ENCODE results near the gene FBLN2.

The FBLN2 gene

GRCh38 chr3:13577181-13578121 lies 28.5 kb downstream of the FBLN2 start:
- DNase-seq (ENCODE audit: low read depth in 1 of 2, low spot score in 1 of 2): no peak
- TF ChIP-seq POLR2AphosphoS5 (IDR thresholded peaks at IDR 0.05; ENCODE audit: low read depth) (no peak), CTCF (IDR thresholded peaks at IDR 0.05; ENCODE audit: insufficient read depth, low read length) (no peak), GABPA (IDR thresholded peaks at IDR 0.05; ENCODE audit: low read depth) (no peak), SPI1 (IDR thresholded peaks at IDR 0.05; ENCODE audit: borderline replicate concordance, low read depth) (no peak), REST (IDR thresholded peaks at IDR 0.05; ENCODE audit: insufficient replicate concordance, low read depth) (no peak)
- Histone ChIP-seq H3K27ac (replicated peaks) (no peak overlapping the region), H3K27me3 (ENCODE audit: insufficient read depth, poor library complexity, severe bottlenecking) (peaks cover 4% of the 10 kb centered on the region), H3K4me3 (replicated peaks; ENCODE audit: insufficient read depth, low read length) (no peak overlapping the region)

- DNase-seq (ENCODE audit: low read depth in 1 of 2, low spot score in 1 of 2): no peak
- TF ChIP-seq POLR2AphosphoS5 (IDR thresholded peaks at IDR 0.05; ENCODE audit: low read depth): no peak
- TF ChIP-seq REST (IDR thresholded peaks at IDR 0.05; ENCODE audit: insufficient replicate concordance, low read depth): no peak
- no peak for TF ChIP-seq CTCF (IDR thresholded peaks at IDR 0.05; ENCODE audit: insufficient read depth, low read length)
- TF ChIP-seq SPI1 (IDR thresholded peaks at IDR 0.05; ENCODE audit: borderline replicate concordance, low read depth): no peak
- TF ChIP-seq GABPA (IDR thresholded peaks at IDR 0.05; ENCODE audit: low read depth): no peak
These were observed 29.3 kb downstream of the FBLN2 start for GRCh38 chr3:13578251-13578650.

GRCh38 chr3:13579063-13579462 lies 30.1 kb downstream of the FBLN2 start:
- Histone ChIP-seq H3K27me3 (ENCODE audit: insufficient read depth, poor library complexity, severe bottlenecking) (peaks cover 4% of the 10 kb centered on the region), H3K27ac (replicated peaks) (no peak overlapping the region), H3K4me3 (replicated peaks; ENCODE audit: insufficient read depth, low read length) (no peak overlapping the region)
- no peak for DNase-seq (ENCODE audit: low read depth in 1 of 2, low spot score in 1 of 2)
- no peak for TF ChIP-seq POLR2AphosphoS5 (IDR thresholded peaks at IDR 0.05; ENCODE audit: low read depth)

More at GRCh38 chr3:13578251-13578650, 29.3 kb downstream of the FBLN2 start:
- Histone ChIP-seq H3K4me3 (replicated peaks; ENCODE audit: insufficient read depth, low read length) (no peak overlapping the region), H3K27ac (replicated peaks) (no peak overlapping the region), H3K27me3 (ENCODE audit: insufficient read depth, poor library complexity, severe bottlenecking) (peaks cover 4% of the 10 kb centered on the region)

- DNase-seq (ENCODE audit: low read depth in 1 of 2, low spot score in 1 of 2): no peak
- no peak overlapping the region for H3K4me3 ChIP-seq (replicated peaks; ENCODE audit: insufficient read depth, low read length)
- H3K27me3 ChIP-seq (ENCODE audit: insufficient read depth, poor library complexity, severe bottlenecking): peaks cover 4% of the 10 kb centered on the region
- H3K27ac ChIP-seq (replicated peaks): no peak overlapping the region
- TF ChIP-seq SPI1 (IDR thresholded peaks at IDR 0.05; ENCODE audit: borderline replicate concordance, low read depth) (no peak), POLR2AphosphoS5 (IDR thresholded peaks at IDR 0.05; ENCODE audit: low read depth) (no peak), REST (IDR thresholded peaks at IDR 0.05; ENCODE audit: insufficient replicate concordance, low read depth) (no peak), CTCF (IDR thresholded peaks at IDR 0.05; ENCODE audit: insufficient read depth, low read length) (no peak), GABPA (IDR thresholded peaks at IDR 0.05; ENCODE audit: low read depth) (no peak)
These were observed 31.5 kb downstream of the FBLN2 start for GRCh38 chr3:13580256-13581023.

Data from HL-60 (cell line).